Neural progenitor cell (in vitro differentiated cells): ENCODE results near the gene PPP1CA. TPM values are rescaled to one million over a fixed set of nuclear protein-coding genes. Genes with fewer than 3 reads are reported as not detected.

Experiments used
- DNase-seq: peaks from one replicate; pipeline ENCODE4 v3.0.0-alpha.2; 2016; ENCODE audit warnings: low spot score
- H2AFZ ChIP-seq: fragments of 200-600 bp; sonication (generic); replicated peaks from 2 replicates; pipeline ENCODE4 v1.6.1; 2016; ENCODE audit warnings: antibody characterized with exemption
- H3F3A ChIP-seq: fragments of 200-600 bp; sonication (generic); 2 replicates; pipeline ENCODE4 v1.6.1; 2016; ENCODE audit warnings: antibody characterized with exemption, low read depth
- H3K27ac ChIP-seq: fragments of 200-600 bp; sonication (generic); 2 replicates; pipeline ENCODE4 v1.5.1; 2016; ENCODE audit warnings: mild to moderate bottlenecking
- H3K27me3 ChIP-seq: fragments of 200-600 bp; sonication (generic); 2 replicates; pipeline ENCODE4 v1.6.1; 2016; ENCODE audit warnings: mild to moderate bottlenecking, moderate library complexity
- H3K36me3 ChIP-seq: fragments of 200-600 bp; sonication (generic); 2 replicates; pipeline ENCODE4 v1.5.1; 2016
- H3K4me1 ChIP-seq: fragments of 200-600 bp; sonication (generic); 2 replicates; pipeline ENCODE4 v1.6.1; 2016; ENCODE audit warnings: mixed run types
- H3K4me2 ChIP-seq: fragments of 200-600 bp; sonication (generic); 2 replicates; pipeline ENCODE4 v1.6.1; 2016
- H3K4me3 ChIP-seq: fragments of 200-600 bp; sonication (generic); 2 replicates; pipeline ENCODE4 v1.5.1; 2016
- H3K79me2 ChIP-seq: fragments of 200-600 bp; sonication (generic); 2 replicates; pipeline ENCODE4 v1.6.1; 2016; ENCODE audit warnings: low read depth
- H3K9ac ChIP-seq: fragments of 200-600 bp; sonication (generic); 2 replicates; pipeline ENCODE4 v1.6.1; 2016
- H3K9me3 ChIP-seq: fragments of 200-600 bp; sonication (generic); 2 replicates; pipeline ENCODE4 v1.5.1; 2016; ENCODE audit warnings: low read depth
- H4K20me1 ChIP-seq: fragments of 200-600 bp; sonication (generic); 2 replicates; pipeline ENCODE4 v1.6.1; 2016; ENCODE audit warnings: low read depth
- H3K27ac Mint-ChIP-seq: 3 replicates; pipeline ENCODE4 v1.8.0; 2021; ENCODE audit warnings: mixed read lengths
- H3K27me3 Mint-ChIP-seq: 2 replicates; pipeline ENCODE4 v1.8.0; 2022; ENCODE audit warnings: low read depth, mild to moderate bottlenecking, inconsistent platforms, moderate library complexity, mixed read lengths; ENCODE audit not compliant: insufficient read depth
- H3K36me3 Mint-ChIP-seq: 3 replicates; pipeline ENCODE4 v1.8.0; 2021; ENCODE audit warnings: mixed read lengths
- H3K4me1 Mint-ChIP-seq: 3 replicates; pipeline ENCODE4 v1.8.0; 2021; ENCODE audit warnings: mixed read lengths
- H3K4me3 Mint-ChIP-seq: 3 replicates; pipeline ENCODE4 v1.8.0; 2021; ENCODE audit warnings: mild to moderate bottlenecking, moderate library complexity, mixed read lengths
- H3K9me3 Mint-ChIP-seq: 3 replicates; pipeline ENCODE4 v1.8.0; 2020; ENCODE audit warnings: mixed read lengths
- EZH2 ChIP-seq: fragments of 200-600 bp; sonication (generic); IDR thresholded peaks from 2 replicates; pipeline ENCODE4 v1.6.1; 2017; ENCODE audit warnings: antibody characterized with exemption, mild to moderate bottlenecking, moderate library complexity
- EZH2phosphoT487 ChIP-seq: fragments of 200-600 bp; sonication (generic); IDR thresholded peaks from 2 replicates; pipeline ENCODE4 v1.6.1; 2017; ENCODE audit warnings: antibody characterized with exemption
- total RNA-seq: library from RNA; depleted of rRNA; stranded (reverse); fragments of >200 nt; gene quantifications from 2 replicates; pipeline ENCODE4 v1.2.3, GENCODE V29; 2015; ENCODE audit warnings: low replicate concordance
- TF ChIP-seq, protein P1 (sequence below): fragments of 200-600 bp; sonication (generic); IDR thresholded peaks from 2 replicates; pipeline ENCODE4 v1.5.1; 2017; ENCODE audit warnings: antibody characterized with exemption, mild to moderate bottlenecking

The PPP1CA gene
- total RNA-seq, 1 donor from 2014 or later: 102 TPM

DNA sequence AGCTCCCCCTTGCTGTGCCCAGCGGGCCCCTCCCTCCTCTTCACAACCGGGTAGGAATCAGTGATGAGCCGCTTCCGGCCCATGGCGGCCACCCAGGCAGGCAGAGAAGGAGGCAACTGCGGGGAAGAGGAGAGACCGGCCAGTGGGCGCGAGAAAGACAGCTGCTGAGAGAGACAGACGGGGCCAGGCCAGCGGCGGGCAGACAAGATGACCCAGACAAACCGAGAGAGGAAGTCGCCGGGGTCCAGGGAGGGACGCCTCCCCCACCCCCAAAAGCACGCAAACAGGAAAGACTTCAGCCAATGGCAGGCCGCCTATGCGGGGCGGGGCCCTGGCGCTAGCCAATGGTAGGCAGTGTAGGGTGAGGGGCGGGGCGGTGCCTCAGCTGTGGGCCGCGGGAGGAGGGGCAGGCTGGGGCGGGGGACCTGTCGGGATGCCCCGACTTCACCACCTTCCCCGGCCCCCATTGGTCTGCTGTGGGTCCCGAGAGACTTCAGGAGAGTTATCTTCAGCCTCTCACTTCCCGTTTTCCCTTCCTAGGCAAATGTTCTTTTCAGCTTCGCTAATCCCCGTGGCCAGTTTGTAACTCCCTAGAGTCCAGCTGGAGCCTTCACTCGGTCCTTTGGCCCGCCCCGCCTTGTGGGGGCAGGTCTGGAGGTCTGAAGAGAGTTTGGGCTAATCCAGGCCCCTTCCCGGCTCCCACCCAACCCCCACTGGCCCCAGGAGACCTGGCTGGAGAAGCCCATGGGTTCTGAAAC is 48.2 kb downstream of the PPP1CA start, which contains the start of gene POLD4:
Gene POLD4 (minus strand): TSS at position 230 of the 758 bp plus-strand sequence. CDS start 147 bp downstream, at position 83.
- Histone ChIP-seq H3K27ac (peak within 1 kb of the TSS; percentile 87), H3K4me3 (peak within 1 kb of the TSS; percentile 89), H3K36me3 (no peaks in the 10 kb centered on the region), H3K4me1 (peaks cover 38% of the 10 kb centered on the region), H2AFZ (peak within 1 kb of the TSS; percentile 92), H3K79me2 (no peaks in the 10 kb centered on the region), H3K9me3 (no peaks in the 10 kb centered on the region), H3K27me3 (no peaks in the 10 kb centered on the region), H4K20me1 (no peaks in the 10 kb centered on the region), H3K9ac (peak within 1 kb of the TSS; percentile 47), H3K4me2 (peak within 1 kb of the TSS; percentile 91), H3F3A (peaks cover 25% of the 10 kb centered on the region)
- TF ChIP-seq, protein P1, sequence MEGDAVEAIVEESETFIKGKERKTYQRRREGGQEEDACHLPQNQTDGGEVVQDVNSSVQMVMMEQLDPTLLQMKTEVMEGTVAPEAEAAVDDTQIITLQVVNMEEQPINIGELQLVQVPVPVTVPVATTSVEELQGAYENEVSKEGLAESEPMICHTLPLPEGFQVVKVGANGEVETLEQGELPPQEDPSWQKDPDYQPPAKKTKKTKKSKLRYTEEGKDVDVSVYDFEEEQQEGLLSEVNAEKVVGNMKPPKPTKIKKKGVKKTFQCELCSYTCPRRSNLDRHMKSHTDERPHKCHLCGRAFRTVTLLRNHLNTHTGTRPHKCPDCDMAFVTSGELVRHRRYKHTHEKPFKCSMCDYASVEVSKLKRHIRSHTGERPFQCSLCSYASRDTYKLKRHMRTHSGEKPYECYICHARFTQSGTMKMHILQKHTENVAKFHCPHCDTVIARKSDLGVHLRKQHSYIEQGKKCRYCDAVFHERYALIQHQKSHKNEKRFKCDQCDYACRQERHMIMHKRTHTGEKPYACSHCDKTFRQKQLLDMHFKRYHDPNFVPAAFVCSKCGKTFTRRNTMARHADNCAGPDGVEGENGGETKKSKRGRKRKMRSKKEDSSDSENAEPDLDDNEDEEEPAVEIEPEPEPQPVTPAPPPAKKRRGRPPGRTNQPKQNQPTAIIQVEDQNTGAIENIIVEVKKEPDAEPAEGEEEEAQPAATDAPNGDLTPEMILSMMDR: no peak
- TF ChIP-seq EZH2phosphoT487 (no peak), EZH2 (no peak)
- Mint-ChIP-seq H3K27ac (peak within 1 kb of the TSS; percentile 10), H3K36me3 (no peaks in the 10 kb centered on the region), H3K9me3 (no peaks in the 10 kb centered on the region), H3K27me3 (peaks cover 5% of the 10 kb centered on the region), H3K4me1 (peaks cover 37% of the 10 kb centered on the region), H3K4me3 (peak within 1 kb of the TSS; percentile 87)
- peak; percentile 98 for DNase-seq

DNA sequence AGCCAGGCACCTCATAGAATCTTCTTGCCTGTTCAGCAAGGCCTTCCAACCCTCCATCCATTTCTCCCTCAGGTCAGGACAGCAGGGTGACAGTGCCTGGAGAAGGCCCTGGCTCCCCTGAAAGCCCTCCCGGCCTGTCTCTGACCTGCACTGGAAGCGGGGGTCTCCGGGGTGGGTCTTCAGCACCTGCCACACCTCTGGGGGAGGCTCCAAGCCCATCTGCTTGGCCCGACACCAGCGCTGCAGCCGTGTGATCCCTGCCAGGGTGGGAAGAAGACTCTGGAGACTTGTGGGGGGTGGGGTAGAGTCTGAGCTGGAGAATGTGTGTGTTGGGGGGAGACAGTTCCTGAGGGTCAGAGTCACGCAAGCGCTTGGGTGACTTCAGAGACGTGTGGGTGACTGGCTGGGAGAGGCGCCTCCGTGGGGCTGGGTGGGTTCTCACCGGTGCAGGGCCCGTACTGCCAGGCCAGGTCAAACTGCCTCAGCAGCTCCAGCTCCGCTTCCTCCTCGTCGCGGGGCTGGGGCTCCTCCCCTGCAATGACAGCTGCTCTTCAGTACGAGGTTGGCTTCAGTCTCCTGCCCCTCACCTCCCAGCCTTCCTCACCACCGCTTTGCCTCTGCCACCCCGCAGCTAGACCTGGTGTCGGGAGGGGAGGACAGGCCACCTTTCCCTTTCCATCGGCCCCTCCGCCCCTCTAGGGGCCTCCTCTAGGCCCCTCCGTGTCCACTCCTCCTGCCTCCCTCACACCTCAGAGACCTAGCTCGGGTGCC is 48.9 kb downstream of the PPP1CA start:
- H3K27me3 ChIP-seq: no peaks in the 10 kb centered on the region
- H3K27me3 Mint-ChIP-seq: peaks cover 5% of the 10 kb centered on the region
- H3F3A ChIP-seq: peaks cover 25% of the 10 kb centered on the region
- H4K20me1 ChIP-seq: no peaks in the 10 kb centered on the region
- no peaks in the 10 kb centered on the region for H3K9me3 ChIP-seq
- no peaks in the 10 kb centered on the region for H3K36me3 Mint-ChIP-seq
- peak overlapping the region; percentile 47 for H3K9ac ChIP-seq
- peaks cover 38% of the 10 kb centered on the region for H3K4me1 ChIP-seq
- peak overlapping the region; percentile 89 for H3K4me3 ChIP-seq
- no peaks in the 10 kb centered on the region for H3K79me2 ChIP-seq
- no peaks in the 10 kb centered on the region for H3K36me3 ChIP-seq
- DNase-seq: no peak
- H3K9me3 Mint-ChIP-seq: no peaks in the 10 kb centered on the region
- H3K4me3 Mint-ChIP-seq: peak overlapping the region; percentile 87
- H3K4me1 Mint-ChIP-seq: peaks cover 31% of the 10 kb centered on the region
- H3K4me2 ChIP-seq: peak overlapping the region; percentile 91
- H3K27ac Mint-ChIP-seq: peak overlapping the region; percentile 10
- peak overlapping the region; percentile 92 for H2AFZ ChIP-seq
- TF ChIP-seq EZH2phosphoT487 (no peak), EZH2 (no peak)
- TF ChIP-seq, protein P1: no peak
- H3K27ac ChIP-seq: peak overlapping the region; percentile 76

DNA sequence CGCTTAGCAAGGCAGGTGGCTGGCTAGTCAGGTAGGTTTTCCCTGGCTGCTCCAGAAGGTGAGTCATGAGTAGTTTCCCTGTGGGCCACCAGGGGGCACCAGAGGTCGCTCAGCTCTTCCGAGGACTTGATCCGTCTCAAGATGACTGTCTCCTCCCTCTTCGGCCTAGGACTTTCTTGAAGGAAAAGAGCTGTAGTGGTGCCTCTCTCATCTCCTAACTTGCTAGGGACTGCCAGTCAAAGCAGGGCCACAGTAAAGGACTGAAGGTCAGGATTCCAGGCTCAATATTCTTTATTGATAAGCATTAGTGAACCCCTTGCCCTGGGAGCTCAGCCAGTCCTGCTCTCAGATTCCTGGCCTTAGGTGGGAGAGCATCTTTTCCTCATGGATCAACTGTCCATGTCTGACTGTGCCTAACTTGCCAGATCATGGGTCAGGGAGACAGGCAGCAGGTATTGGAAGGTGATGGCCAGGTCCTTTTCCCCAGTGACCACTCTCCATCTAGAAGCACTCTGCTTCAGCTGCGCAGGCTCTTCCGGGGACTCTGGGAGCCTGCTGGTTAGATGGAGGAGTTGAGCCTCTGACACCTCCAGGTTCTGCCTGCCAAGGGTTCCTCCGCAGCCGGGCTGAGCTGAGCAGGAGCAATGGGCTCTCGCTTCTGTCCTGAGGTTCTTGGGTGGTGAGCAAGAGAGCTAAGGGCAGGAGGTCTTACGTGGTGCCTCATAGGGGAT is 50.2 kb downstream of the PPP1CA start:
- Mint-ChIP-seq H3K27ac (no peak overlapping the region), H3K36me3 (no peaks in the 10 kb centered on the region), H3K27me3 (peaks cover 2% of the 10 kb centered on the region), H3K4me3 (peak overlapping the region; percentile 67), H3K4me1 (peaks cover 20% of the 10 kb centered on the region), H3K9me3 (no peaks in the 10 kb centered on the region)
- H3K4me1 ChIP-seq: peaks cover 31% of the 10 kb centered on the region
- no peak overlapping the region for H3K27ac ChIP-seq
- no peak for TF ChIP-seq EZH2phosphoT487
- TF ChIP-seq, protein P1: peak; percentile 91
- TF ChIP-seq EZH2: no peak
- H3K9ac ChIP-seq: no peak overlapping the region
- H3K4me3 ChIP-seq: no peak overlapping the region
- H2AFZ ChIP-seq: no peak overlapping the region
- no peaks in the 10 kb centered on the region for H3K79me2 ChIP-seq
- H3K36me3 ChIP-seq: no peaks in the 10 kb centered on the region
- no peak overlapping the region for H3K4me2 ChIP-seq
- peaks cover 25% of the 10 kb centered on the region for H3F3A ChIP-seq
- DNase-seq: peak; percentile 79
- H3K27me3 ChIP-seq: no peaks in the 10 kb centered on the region
- H4K20me1 ChIP-seq: no peaks in the 10 kb centered on the region
- no peaks in the 10 kb centered on the region for H3K9me3 ChIP-seq
